ENCODE data around the gene NMT2. TPM values are rescaled to one million over a fixed set of nuclear protein-coding genes. Genes with fewer than 3 reads are reported as not detected.

The NMT2 gene
- total RNA-seq, 1 experiment from 2014 or later = 17.9 TPM

GRCh38 chr10:15149042-15149771 lies 19.3 kb downstream of the NMT2 start:
- in situ Hi-C loops (cut with HindIII; ENCODE audit: low sequenced_read_pairs) = no loop called here
- DNase-seq (ENCODE audit: low spot score) = no peak

- in situ Hi-C loops (cut with HindIII; ENCODE audit: low sequenced_read_pairs) = no loop called here
- no peak for DNase-seq (ENCODE audit: low spot score)
These were observed 20.7 kb downstream of the NMT2 start for GRCh38 chr10:15147594-15148392.

GRCh38 chr10:15146366-15146765 lies 22.1 kb downstream of the NMT2 start:
- no peak for DNase-seq (ENCODE audit: low spot score)
- in situ Hi-C loops (cut with HindIII; ENCODE audit: low sequenced_read_pairs) = no loop called here

GRCh38 chr10:15144788-15145187 lies 23.7 kb downstream of the NMT2 start:
- in situ Hi-C loops (cut with HindIII; ENCODE audit: low sequenced_read_pairs) = no loop called here
- DNase-seq (ENCODE audit: low spot score) = no peak

GRCh38 chr10:15141136-15142054 lies 27.1 kb downstream of the NMT2 start:
- peak; percentile 57 for DNase-seq (ENCODE audit: low spot score)
- in situ Hi-C loops (cut with HindIII; ENCODE audit: low sequenced_read_pairs) = no loop called here

- in situ Hi-C loops (cut with HindIII; ENCODE audit: low sequenced_read_pairs) = no loop called here
These were observed 27.8 kb downstream of the NMT2 start for GRCh38 chr10:15140698-15141097.

GRCh38 chr10:15137636-15138035 lies 30.9 kb downstream of the NMT2 start:
- DNase-seq (ENCODE audit: low spot score) = no peak
- in situ Hi-C loops (cut with HindIII; ENCODE audit: low sequenced_read_pairs) = no loop called here

More at GRCh38 chr10:15140698-15141097, 27.8 kb downstream of the NMT2 start:
- DNase-seq (ENCODE audit: low spot score) = peak; percentile 66

GRCh38 chr10:15137036-15137359 lies 31.5 kb downstream of the NMT2 start:
- DNase-seq (ENCODE audit: low spot score) = no peak
- in situ Hi-C loops (cut with HindIII; ENCODE audit: low sequenced_read_pairs) = no loop called here

- DNase-seq (ENCODE audit: low spot score) = no peak
- in situ Hi-C loops (cut with HindIII; ENCODE audit: low sequenced_read_pairs) = no loop called here
These were observed 32.1 kb downstream of the NMT2 start for GRCh38 chr10:15136129-15137035.

- in situ Hi-C loops (cut with HindIII; ENCODE audit: low sequenced_read_pairs) = no loop called here
- DNase-seq (ENCODE audit: low spot score) = no peak
These were observed 37.2 kb downstream of the NMT2 start for GRCh38 chr10:15131330-15131729.

GRCh38 chr10:15124908-15125307 lies 43.6 kb downstream of the NMT2 start:
- in situ Hi-C loops (cut with HindIII; ENCODE audit: low sequenced_read_pairs) = no loop called here
- DNase-seq (ENCODE audit: low spot score) = no peak

- no peak for DNase-seq (ENCODE audit: low spot score)
- in situ Hi-C loops (cut with HindIII; ENCODE audit: low sequenced_read_pairs) = no loop called here
These were observed 44.3 kb downstream of the NMT2 start for GRCh38 chr10:15124190-15124589.

- in situ Hi-C loops (cut with HindIII; ENCODE audit: low sequenced_read_pairs) = no loop called here
These were observed 44.7 kb downstream of the NMT2 start for GRCh38 chr10:15123749-15124184.

GRCh38 chr10:15122477-15123030 lies 45.9 kb downstream of the NMT2 start:
- DNase-seq (ENCODE audit: low spot score) = no peak
- in situ Hi-C loops (cut with HindIII; ENCODE audit: low sequenced_read_pairs) = no loop called here

More at GRCh38 chr10:15123749-15124184, 44.7 kb downstream of the NMT2 start:
- no peak for DNase-seq (ENCODE audit: low spot score)

- in situ Hi-C loops (cut with HindIII; ENCODE audit: low sequenced_read_pairs) = no loop called here
- DNase-seq (ENCODE audit: low spot score) = no peak
These were observed 46.8 kb downstream of the NMT2 start for GRCh38 chr10:15121707-15122106.

- in situ Hi-C loops (cut with HindIII; ENCODE audit: low sequenced_read_pairs) = no loop called here
- no peak for DNase-seq (ENCODE audit: low spot score)
These were observed 48.0 kb downstream of the NMT2 start for GRCh38 chr10:15120523-15120922.

- DNase-seq (ENCODE audit: low spot score) = no peak
- in situ Hi-C loops (cut with HindIII; ENCODE audit: low sequenced_read_pairs) = no loop called here
These were observed 49.9 kb downstream of the NMT2 start for GRCh38 chr10:15118615-15119014.

GRCh38 chr10:15116225-15116624 lies 52.3 kb downstream of the NMT2 start:
- in situ Hi-C loops (cut with HindIII; ENCODE audit: low sequenced_read_pairs) = no loop called here
- no peak for DNase-seq (ENCODE audit: low spot score)
